K562 (cell line): ENCODE data around the gene PPP1R16B. TPM values are rescaled to one million over a fixed set of nuclear protein-coding genes. Genes with fewer than 3 reads are reported as not detected.

Source experiments
- ATAC-seq: fragments of 200-7000 bp; cut with Tn5 transposase; 3 replicates; pipeline ENCODE4 v1.9.1; 2020; ENCODE audit warnings: moderate library complexity
- BruUV-seq: library from RNA; stranded (reverse); fragments of 400-500 nt; replicated peaks from 2 replicates; lab custom pipeline; 2021; lab: Mats Ljungman, UMichigan
- CTCF ChIA-PET: fragments of 300-600 bp; formaldehyde crosslinking; extraction: SDS; loops from one replicate; lab custom pipeline; 2021; ENCODE audit warnings: low intra/inter-chr PET ratio; lab: Yijun Ruan, JAX
- POLR2A ChIA-PET: fragments of 300-600, 350-650 bp; sonication (Branson Sonifier 250); formaldehyde crosslinking; extraction: SDS; loops from one replicate; lab custom pipeline; 2021; ENCODE audit warnings: antibody characterized with exemption, inconsistent platforms; lab: Yijun Ruan, JAX
- DNase-seq, 4 experiments: peaks; one replicate each; pipeline versions ENCODE4 v3.0.0 to v3.0.0-alpha.2; 2011 to 2018; ENCODE audit warnings: low spot score in 3 of 4, mixed read lengths in 3 of 4; ENCODE audit errors: extremely low read depth in 1 of 4
- FAIRE-seq: peaks from 2 replicates; lab custom pipeline; 2011; peaks lifted over from hg19 to GRCh38; lab: Jason Lieb, UNC
- H2AFZ ChIP-seq: 2 replicates; pipeline ENCODE4 v1.6.0; 2011; ENCODE audit warnings: low read depth, low read length, control low read depth, inconsistent platforms
- H3K27ac ChIP-seq: fragments of 200-600 bp; 3 replicates; pipeline ENCODE4 v1.8.0; 2011; ENCODE audit warnings: low read depth, mild to moderate bottlenecking, control low read depth, inconsistent platforms, low read length, moderate library complexity, mixed read lengths; ENCODE audit errors: extremely low read depth
- H3K27me3 ChIP-seq, 2 experiments: fragments of 300-600 bp in 1 of 2; 2 replicates in 1 of 2; 3 replicates in 1 of 2; pipeline versions ENCODE4 v1.6.0 to v1.8.0; 2011; ENCODE audit warnings: inconsistent platforms in 2 of 2, low read length in 2 of 2, mild to moderate bottlenecking in 1 of 2, mixed read lengths in 1 of 2, moderate library complexity in 1 of 2; ENCODE audit not compliant: control insufficient read depth in 2 of 2, insufficient read depth in 2 of 2
- H3K36me3 ChIP-seq: fragments of 300-600 bp; 3 replicates; pipeline ENCODE4 v1.8.0; 2011; ENCODE audit warnings: mild to moderate bottlenecking, low read length, inconsistent platforms; ENCODE audit not compliant: control insufficient read depth, insufficient read depth
- H3K4me1 ChIP-seq, 2 experiments: fragments of 200-600 bp in 1 of 2; replicated peaks in 1 of 2; 2 replicates in 1 of 2; 3 replicates in 1 of 2; pipeline versions ENCODE4 v1.5.1 to v1.8.0; 2011; ENCODE audit warnings: inconsistent platforms in 2 of 2, low read length in 2 of 2, mild to moderate bottlenecking in 1 of 2, mixed read lengths in 1 of 2, moderate library complexity in 1 of 2; ENCODE audit not compliant: control insufficient read depth in 2 of 2, insufficient read depth in 2 of 2
- H3K4me2 ChIP-seq: 2 replicates; pipeline ENCODE4 v1.6.1; 2011; ENCODE audit warnings: low read length, control low read depth, inconsistent platforms, mixed read lengths; ENCODE audit not compliant: insufficient read depth
- H3K4me3 ChIP-seq: fragments of 200-600 bp; sonication (generic), shearing (Covaris generic); 2 replicates; pipeline ENCODE4 v1.5.1; 2016; ENCODE audit warnings: control low read depth, inconsistent platforms
- H3K79me2 ChIP-seq: fragments of 200-600 bp; 3 replicates; pipeline ENCODE4 v1.8.0; 2011; ENCODE audit warnings: low read length, inconsistent platforms; ENCODE audit not compliant: control insufficient read depth, insufficient read depth
- H3K9ac ChIP-seq, 2 experiments: 2 replicates each; pipeline versions ENCODE4 v1.6.0 to v1.6.1; 2011; ENCODE audit warnings: low read depth in 2 of 2, low read length in 2 of 2, control low read depth in 1 of 2, inconsistent platforms in 1 of 2, mild to moderate bottlenecking in 1 of 2, mixed read lengths in 1 of 2; ENCODE audit not compliant: insufficient read depth in 1 of 2
- H3K9me1 ChIP-seq: one replicate; pipeline ENCODE4 v1.6.0; 2011; ENCODE audit warnings: inconsistent platforms, mild to moderate bottlenecking, low read length, moderate library complexity; ENCODE audit not compliant: control insufficient read depth, insufficient read depth
- H3K9me3 ChIP-seq: replicated peaks from 2 replicates; pipeline ENCODE4 v1.5.1; 2011; ENCODE audit warnings: low read depth, low read length, inconsistent platforms; ENCODE audit not compliant: control insufficient read depth, insufficient read depth
- H4K20me1 ChIP-seq: replicated peaks from 2 replicates; pipeline ENCODE4 v1.6.1; 2011; ENCODE audit warnings: low read length, inconsistent platforms, mixed read lengths; ENCODE audit not compliant: control insufficient read depth, insufficient read depth
- ATF7 ChIP-seq: fragments of 450-650 bp; IDR thresholded peaks from 2 replicates; pipeline ENCODE4 v1.7.1; 2014; ENCODE audit warnings: mild to moderate bottlenecking, moderate library complexity
- CHD1 ChIP-seq: fragments of 200-600 bp; sonication (generic); IDR thresholded peaks from one replicate; pipeline ENCODE4 v1.6.1; 2012; ENCODE audit warnings: mild to moderate bottlenecking, moderate library complexity, low read length, inconsistent platforms
- HNRNPUL1 ChIP-seq: fragments of 200-400 bp; formaldehyde crosslinking; IDR thresholded peaks from 2 replicates; pipeline ENCODE4 v1.6.1; 2017; ENCODE audit warnings: low read length
- ILK ChIP-seq: fragments of 450-650 bp; IDR thresholded peaks from 2 replicates; pipeline ENCODE4 v1.6.1; 2016; ENCODE audit warnings: missing genetic modification characterization, low read depth, mild to moderate bottlenecking, missing compliant biosample characterization, moderate library complexity, borderline replicate concordance
- JUNB ChIP-seq: fragments of 450-650 bp; formaldehyde crosslinking; conservative IDR thresholded peaks from 2 replicates; pipeline ENCODE4 v1.4.0; 2020; ENCODE audit warnings: mild to moderate bottlenecking
- NR1H2 ChIP-seq: sonication (generic); formaldehyde crosslinking; IDR thresholded peaks from 2 replicates; pipeline ENCODE4 v1.4.0; 2020; ENCODE audit warnings: mild to moderate bottlenecking, missing genetic modification reagents
- WGBS: fragments of 100-300 bp; shearing (Covaris generic); methylation state at CpG from one replicate; pipeline ENCODE4 v1.1.6; 2016; ENCODE audit warnings: low coverage, mixed read lengths; ENCODE audit not compliant: insufficient coverage; ENCODE audit errors: missing lambda C conversion rate; 5-methylcytosine and 5-hydroxymethylcytosine counted together
- in situ Hi-C: fragments of 300-500 bp; cut with MboI; formaldehyde crosslinking; loops from 4 replicates; pipeline ENCODE4 v1.15.0; 2018; ENCODE audit warnings: inconsistent platforms, mixed read lengths
- intact Hi-C: fragments of 100-400 bp; cut with micrococcal nuclease; formaldehyde crosslinking; loops from 2 replicates; pipeline ENCODE4 v1.14.2; 2022
- polyA plus RNA-seq, 8 experiments: library from polyadenylated mRNA; depleted of rRNA in 4 of 8; stranded (reverse) in 5 of 8; unstranded in 3 of 8; fragments of >200 nt; fragmentation: Nextera tagmentation in 2 of 8; fragmentation: Illumina TruSeq in 1 of 8; extraction: Ambion mirVana in 2 of 8; extraction: Trizol in 1 of 8; gene quantifications; 2 replicates each; pipeline versions ENCODE4 v1.2.1 to v1.2.3, GENCODE V29; 2011 to 2014; ENCODE audit warnings: inconsistent platforms in 1 of 8, missing spikeins in 1 of 8
- total RNA-seq, 7 experiments: library from RNA; depleted of rRNA in 6 of 7; stranded (reverse); fragments of >200 nt in 6 of 7; fragmentation: Illumina TruSeq in 2 of 7; extraction: Trizol in 2 of 7; gene quantifications; 2 replicates each; pipeline versions ENCODE4 v1.2.1 to v1.2.3, GENCODE V29; 2011 to 2021; ENCODE audit warnings: low replicate concordance in 1 of 7
- TF ChIP-seq, protein P1 (sequence below): fragments of 250-450 bp; sonication (Bioruptor Pico); IDR thresholded peaks from 2 replicates; pipeline ENCODE4 v1.5.0; 2021; ENCODE audit warnings: mild to moderate bottlenecking, borderline replicate concordance

PPP1R16B gene
- total and polyA plus RNA-seq, 9 of the 15 experiments (the other 6 are each of a cell fraction or from before 2014, with no cell fraction given) = 1.5 to 11.5 (median 6.8) TPM

DNA sequence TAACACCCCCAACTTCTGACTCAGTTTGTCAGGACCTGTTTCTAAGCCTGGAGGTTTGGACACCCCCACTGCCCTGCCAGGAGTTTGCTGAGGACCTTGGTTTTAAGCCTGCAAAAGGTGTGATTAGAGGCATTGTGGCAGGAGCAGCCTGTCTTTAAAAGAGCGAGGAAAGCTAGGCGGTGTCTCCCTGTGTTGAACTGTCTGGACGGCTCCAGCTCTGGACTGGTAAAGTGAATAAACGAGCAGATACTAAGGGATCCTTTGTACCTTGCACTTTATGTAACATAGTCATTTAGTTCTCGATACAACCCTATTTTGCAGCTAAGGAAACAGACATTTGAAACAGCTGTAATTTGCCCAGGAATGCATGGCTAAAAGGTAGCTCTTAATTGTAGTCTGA lies 135.1 kb downstream of the PPP1R16B start:
- Histone ChIP-seq H3K4me2 (no peak overlapping the region), H3K36me3 (peaks cover 96% of the 10 kb centered on the region), H2AFZ (no peak overlapping the region), H3K9me3 (no peaks in the 10 kb centered on the region), H3K9me1 (peaks cover 4% of the 10 kb centered on the region), H3K4me3 (no peak overlapping the region), H3K79me2 (peaks cover 94% of the 10 kb centered on the region), H3K27me3 (no peaks in the 10 kb centered on the region), H3K27ac (no peak overlapping the region), H4K20me1 (peaks cover 23% of the 10 kb centered on the region; the same call in 1 of the 2 replicates), H3K4me1 (peaks cover 0 to 29% of the 10 kb centered on the region in 2 experiments; a peak in 4 of 5 replicates), H3K9ac (0 out of 4 replicates have a peak overlapping the region, but pooled peaks of 1 of the 2 experiments have one; percentile 13)
- intact Hi-C loops = no loop called here
- BruUV-seq = no TSS peak
- ChIA-PET POLR2A (interaction anchor here (1.0 to 3.4 kb wide), 5 partner anchors 8 to 18 kb away, joined by 6 to 23 read pairs (median 7); partner anchors contain the start of gene FAM83D), CTCF (no interaction called here)
- in situ Hi-C loops = no loop called here
- FAIRE-seq = no peak
- ATAC-seq = no peak
- WGBS = 77% methylated on average over 5 of the region's 5 CpGs
- no peak for DNase-seq
- no peak for TF ChIP-seq ILK (tag)
- no peak for TF ChIP-seq JUNB
- no peak for TF ChIP-seq HNRNPUL1
- no peak for TF ChIP-seq ATF7
- TF ChIP-seq, protein P1, sequence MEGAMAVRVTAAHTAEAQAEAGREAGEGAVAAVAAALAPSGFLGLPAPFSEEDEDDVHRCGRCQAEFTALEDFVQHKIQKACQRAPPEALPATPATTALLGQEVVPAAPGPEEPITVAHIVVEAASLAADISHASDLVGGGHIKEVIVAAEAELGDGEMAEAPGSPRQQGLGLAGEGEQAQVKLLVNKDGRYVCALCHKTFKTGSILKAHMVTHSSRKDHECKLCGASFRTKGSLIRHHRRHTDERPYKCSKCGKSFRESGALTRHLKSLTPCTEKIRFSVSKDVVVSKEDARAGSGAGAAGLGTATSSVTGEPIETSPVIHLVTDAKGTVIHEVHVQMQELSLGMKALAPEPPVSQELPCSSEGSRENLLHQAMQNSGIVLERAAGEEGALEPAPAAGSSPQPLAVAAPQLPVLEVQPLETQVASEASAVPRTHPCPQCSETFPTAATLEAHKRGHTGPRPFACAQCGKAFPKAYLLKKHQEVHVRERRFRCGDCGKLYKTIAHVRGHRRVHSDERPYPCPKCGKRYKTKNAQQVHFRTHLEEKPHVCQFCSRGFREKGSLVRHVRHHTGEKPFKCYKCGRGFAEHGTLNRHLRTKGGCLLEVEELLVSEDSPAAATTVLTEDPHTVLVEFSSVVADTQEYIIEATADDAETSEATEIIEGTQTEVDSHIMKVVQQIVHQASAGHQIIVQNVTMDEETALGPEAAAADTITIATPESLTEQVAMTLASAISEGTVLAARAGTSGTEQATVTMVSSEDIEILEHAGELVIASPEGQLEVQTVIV (CRISPR knock-in tag) = no peak
- no peak for TF ChIP-seq CHD1
- TF ChIP-seq NR1H2 = no peak
- TF ChIP-seq, all 486 proteins: peak for 0
